Sciatic nerve (tissue), 2 donors: Measurements from ENCODE around the gene FMOD. TPM values are rescaled to one million over a fixed set of nuclear protein-coding genes. Genes with fewer than 3 reads are reported as not detected.
"Not testable (repeated sequence)": the region's sequence is repeated elsewhere in the genome, so short reads cannot be mapped to it uniquely, and the experiment has no call there.

Experiments
- ATAC-seq: fragments of 200-7000 bp; cut with Tn5 transposase; one replicate; pipeline ENCODE4 v1.9.1; 2020; ENCODE audit warnings: mild to moderate bottlenecking, moderate library complexity
- DNase-seq: peaks from one replicate; pipeline ENCODE4 v3.0.0-alpha.2; 2020; ENCODE audit warnings: low spot score
- intact Hi-C: fragments of 100-400 bp; cut with DNase I; formaldehyde crosslinking; loops from one replicate; pipeline ENCODE4 v1.14.2; 2022
- total RNA-seq: library from RNA; stranded (reverse); fragmentation: NEBNext Ultra II Directional; extraction: Animal tissue kit (Norgen Biotek cat#: 25700); gene quantifications from one replicate; pipeline ENCODE4 v1.2.1, GENCODE V29; 2021
- donor health status: DM: no; HTN: no; CAD: no.
- donor health status: DM: no; HTN: no; CAD: no.

FMOD gene
- total RNA-seq, 1 donor from 2014 or later: 126 TPM

GRCh38 chr1:203314025-203314759 is 36.7 kb downstream of the FMOD start:
- ATAC-seq, intact Hi-C loops, DNase-seq: not testable (repeated sequence)

DNA sequence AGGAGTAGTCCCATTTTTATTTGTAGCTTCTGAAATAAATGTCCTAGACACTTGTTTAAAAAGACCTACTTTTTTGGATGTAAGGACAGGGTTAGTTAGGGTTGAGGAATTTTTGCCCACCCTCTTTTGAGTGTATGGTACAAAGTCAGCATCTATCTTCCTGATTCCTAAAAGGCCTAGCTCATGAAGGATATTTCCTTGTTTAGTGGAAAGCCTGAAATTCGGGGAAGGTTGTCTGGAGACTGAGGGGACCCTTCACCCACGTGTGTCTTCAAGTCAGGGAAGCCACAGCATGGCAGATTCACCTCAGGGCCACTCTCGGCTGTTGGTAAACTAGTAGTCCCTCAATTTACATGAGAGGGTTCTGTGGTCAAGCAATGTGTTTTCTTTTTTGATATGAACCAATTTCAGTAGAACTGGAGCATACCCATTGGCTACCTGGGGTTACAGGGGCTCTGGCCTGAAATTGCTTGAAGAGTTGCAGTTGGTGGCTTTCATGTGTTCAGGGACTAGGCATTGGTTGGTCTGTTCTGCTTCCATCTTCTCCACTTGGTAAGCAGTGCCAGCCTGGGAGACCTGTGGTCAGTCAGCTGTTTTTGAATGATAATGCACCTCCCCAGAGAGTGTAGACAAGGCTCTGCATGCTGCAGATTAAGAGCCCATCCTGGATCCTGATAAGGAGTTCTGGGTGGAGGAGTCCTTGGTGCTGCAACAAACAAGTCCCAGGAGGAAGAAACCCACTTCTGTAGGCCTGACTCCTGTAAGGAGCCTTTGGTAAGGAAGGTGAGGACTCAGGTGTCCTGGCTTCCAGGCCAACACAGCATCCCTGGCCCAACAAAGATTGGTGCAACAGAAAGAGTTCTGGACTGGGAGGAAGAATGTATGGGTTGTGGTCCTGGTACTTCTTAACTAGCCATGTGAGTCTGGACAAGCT is 39.3 kb downstream of the FMOD start:
- DNase-seq (no peak), ATAC-seq (no peak)
- intact Hi-C loops: no loop called here

DNA sequence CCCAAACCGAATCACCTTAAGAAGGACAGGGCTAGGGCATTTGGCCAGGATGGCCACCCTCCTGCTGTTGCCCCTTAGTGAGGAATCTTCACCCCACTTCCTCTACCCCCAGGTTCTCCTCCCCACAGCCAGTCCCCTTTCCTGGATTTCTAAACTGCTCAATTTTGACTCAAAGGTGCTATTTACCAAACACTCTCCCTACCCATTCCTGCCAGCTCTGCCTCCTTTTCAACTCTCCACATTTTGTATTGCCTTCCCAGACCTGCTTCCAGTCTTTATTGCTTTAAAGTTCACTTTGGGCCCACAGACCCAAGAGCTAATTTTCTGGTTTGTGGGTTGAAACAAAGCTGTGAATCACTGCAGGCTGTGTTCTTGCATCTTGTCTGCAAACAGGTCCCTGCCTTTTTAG is 42.0 kb downstream of the FMOD start:
- intact Hi-C loops: loop anchor here (5.0 kb wide), 1 partner anchor 37 kb away; no protein-coding TSS in a partner anchor
- DNase-seq (no peak), ATAC-seq (no peak)

DNA sequence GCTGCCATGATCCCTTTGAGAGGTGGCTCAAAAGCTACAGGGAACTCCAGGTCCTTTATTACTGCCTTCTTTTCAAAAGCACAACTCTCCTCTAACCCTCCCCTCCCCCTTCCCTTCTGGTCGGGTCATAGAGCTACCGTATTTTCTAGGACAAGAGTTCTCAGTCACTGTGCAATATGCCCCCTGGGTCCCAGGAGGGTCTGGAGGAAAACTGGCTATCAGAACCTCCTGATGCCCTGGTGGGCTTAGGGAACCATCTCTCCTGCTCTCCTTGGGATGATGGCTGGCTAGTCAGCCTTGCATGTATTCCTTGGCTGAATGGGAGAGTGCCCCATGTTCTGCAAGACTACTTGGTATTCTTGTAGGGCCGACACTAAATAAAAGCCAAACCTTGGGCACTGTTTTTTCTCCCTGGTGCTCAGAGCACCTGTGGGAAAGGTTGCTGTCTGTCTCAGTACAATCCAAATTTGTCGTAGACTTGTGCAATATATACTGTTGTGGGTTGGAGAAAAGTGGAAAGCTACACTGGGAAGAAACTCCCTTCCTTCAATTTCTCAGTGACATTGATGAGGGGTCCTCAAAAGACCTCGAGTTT is 42.5 kb downstream of the FMOD start:
- intact Hi-C loops: loop anchor here (5.0 kb wide), 1 partner anchor 36 kb away; no protein-coding TSS in a partner anchor
- ATAC-seq (no peak), DNase-seq (no peak)

DNA sequence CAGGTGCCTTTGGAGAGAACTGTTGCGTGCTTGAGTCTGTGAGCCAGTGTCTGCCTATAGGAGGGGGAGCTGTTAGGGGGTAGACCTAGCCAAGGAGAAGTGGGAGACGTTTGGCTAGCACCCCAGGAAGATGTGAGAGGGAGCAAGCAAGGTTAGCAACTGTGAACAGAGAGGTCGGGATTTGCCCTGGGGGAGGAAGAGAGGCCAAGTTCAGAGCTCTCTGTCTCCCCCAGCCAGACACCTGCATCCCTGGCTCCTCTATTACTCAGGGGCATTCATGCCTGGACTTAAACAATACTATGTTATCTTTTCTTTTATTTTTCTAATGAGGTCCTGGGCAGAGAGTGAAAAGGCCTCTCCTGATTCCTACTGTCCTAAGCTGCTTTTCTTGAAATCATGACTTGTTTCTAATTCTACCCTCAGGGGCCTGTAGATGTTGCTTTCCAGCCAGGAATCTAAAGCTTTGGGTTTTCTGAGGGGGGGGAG is 43.2 kb downstream of the FMOD start:
- intact Hi-C loops: loop anchor here (5.0 kb wide), 1 partner anchor 35 kb away; no protein-coding TSS in a partner anchor
- no peak for DNase-seq
- ATAC-seq: no peak

DNA sequence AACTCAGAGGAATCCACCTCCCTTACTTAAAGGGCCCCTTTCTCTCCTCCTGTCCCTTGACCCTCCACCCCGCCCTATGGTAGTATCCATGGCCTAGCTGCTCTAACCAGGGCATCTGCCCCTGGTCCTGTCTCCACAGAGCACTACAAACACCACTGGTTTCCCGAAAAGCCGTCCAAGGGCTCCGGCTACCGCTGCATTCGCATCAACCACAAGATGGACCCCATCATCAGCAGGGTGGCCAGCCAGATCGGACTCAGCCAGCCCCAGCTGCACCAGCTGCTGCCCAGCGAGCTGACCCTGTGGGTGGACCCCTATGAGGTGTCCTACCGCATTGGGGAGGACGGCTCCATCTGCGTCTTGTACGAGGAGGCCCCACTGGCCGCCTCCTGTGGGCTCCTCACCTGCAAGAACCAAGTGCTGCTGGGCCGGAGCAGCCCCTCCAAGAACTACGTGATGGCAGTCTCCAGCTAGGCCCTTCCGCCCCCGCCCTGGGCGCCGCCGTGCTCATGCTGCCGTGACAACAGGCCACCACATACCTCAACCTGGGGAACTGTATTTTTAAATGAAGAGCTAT is 43.9 kb downstream of the FMOD start:
- DNase-seq (peak; percentile 73), ATAC-seq (peak; percentile 0)
- intact Hi-C loops: loop anchor here (5.0 kb wide), 1 partner anchor 35 kb away; no protein-coding TSS in a partner anchor

DNA sequence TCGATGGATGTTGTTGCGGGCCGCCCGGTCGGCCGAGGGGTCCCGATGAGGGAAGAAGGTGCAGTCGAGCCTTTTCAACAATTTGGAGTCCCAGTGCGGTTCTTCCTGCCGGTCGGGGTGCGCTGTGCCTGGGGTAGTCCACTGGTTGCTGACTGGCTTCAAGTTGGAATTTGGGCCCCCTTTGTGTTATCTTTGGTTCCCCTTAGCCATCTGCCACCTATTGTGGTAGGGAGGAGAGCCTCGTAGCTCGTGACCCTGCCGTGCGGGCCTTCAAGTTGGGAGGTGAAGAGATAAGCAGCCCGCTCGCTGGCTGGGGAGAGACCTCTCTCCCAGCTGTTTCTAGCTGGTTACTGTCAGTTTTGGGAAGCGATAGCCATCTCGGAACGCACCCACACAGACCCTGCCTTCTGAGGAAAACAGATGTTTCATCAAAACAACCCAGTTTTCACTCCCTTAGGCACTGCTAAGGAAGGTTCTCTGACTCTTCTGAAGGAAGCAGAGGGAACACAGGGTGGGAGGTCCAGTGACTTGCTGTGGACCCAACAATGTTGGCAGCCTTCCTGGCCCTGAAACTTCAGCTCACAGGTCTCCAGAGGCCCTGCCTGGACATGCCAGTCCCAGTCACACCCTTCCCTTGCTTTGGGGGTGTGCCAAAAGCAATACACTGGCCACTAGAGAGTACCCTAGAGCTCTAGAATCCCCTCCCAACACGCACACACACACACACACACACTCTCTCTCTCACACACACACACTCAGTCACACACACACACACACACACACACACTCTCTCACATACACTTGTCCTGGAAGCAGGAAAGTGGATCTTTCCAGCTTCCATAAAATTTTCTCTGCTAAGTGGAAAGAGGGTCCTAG is 44.6 kb downstream of the FMOD start:
- intact Hi-C loops: loop anchor here (5.0 kb wide), 1 partner anchor 34 kb away; no protein-coding TSS in a partner anchor
- DNase-seq (peak; percentile 89), ATAC-seq (peak; percentile 74)

- DNase-seq (no peak), ATAC-seq (peak; percentile 43)
- intact Hi-C loops: loop anchor here (5.0 kb wide), 1 partner anchor 33 kb away; no protein-coding TSS in a partner anchor
These were observed 45.2 kb downstream of the FMOD start for GRCh38 chr1:203305809-203306088.

- ATAC-seq (peak; percentile 92), DNase-seq (peak; percentile 97)
- intact Hi-C loops: loop anchor here (5.0 kb wide), 1 partner anchor 33 kb away; no protein-coding TSS in a partner anchor
These were observed 45.8 kb downstream of the FMOD start, which contains the start of gene BTG2 for GRCh38 chr1:203304919-203305808. Gene BTG2 (plus strand): TSS chr1:203305519. CDS start chr1:203305607, 88 bp downstream.

DNA sequence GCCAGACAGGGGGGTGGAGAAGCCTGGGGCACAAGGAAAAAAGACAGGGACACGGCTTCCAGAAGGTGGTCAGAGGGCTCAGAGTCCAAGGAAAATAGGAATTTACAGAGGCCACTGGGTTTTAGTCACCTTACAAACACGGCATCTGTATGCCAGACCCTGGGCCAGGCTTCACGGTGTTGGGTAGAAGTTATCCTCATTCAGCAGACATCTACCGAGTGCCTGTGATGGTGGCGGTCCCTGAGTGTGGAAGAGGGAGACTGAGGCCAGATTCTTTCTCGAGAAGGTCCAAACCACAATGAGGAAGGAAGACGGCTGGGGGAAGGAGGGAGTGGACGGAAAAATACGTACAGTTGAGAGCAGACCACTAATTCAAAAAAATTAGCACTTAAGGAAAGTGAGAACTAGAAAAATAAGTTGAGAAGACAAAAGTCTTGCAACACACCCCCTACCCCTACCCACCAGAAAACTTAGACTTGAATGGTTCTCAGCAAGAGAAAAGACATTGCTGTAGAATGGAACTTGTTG is 46.5 kb downstream of the FMOD start:
- ATAC-seq: no peak
- no peak for DNase-seq
- intact Hi-C loops: no loop called here

- ATAC-seq: no peak
- intact Hi-C loops: no loop called here
- no peak for DNase-seq
These were observed 48.0 kb downstream of the FMOD start for GRCh38 chr1:203302894-203303293.

DNA sequence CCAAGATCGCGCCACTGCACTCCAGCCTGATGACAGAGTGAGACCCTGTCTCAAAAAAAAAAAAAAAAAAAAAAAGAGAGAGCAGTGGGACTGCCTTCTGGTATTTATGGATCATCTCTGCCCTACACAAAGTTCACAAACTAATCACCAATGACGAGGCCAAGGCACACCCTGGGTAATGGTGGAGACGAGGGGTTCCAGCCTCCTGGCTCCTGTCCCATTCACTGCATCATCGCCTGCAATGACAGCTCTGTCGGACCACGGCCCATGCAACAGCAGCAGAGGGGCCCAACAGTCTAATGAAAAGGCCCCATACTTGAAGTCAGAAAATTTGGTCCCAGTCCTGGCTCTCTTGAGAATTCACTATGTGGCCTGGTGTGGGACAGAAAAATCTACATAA is 48.5 kb downstream of the FMOD start:
- ATAC-seq (no peak), DNase-seq (no peak)
- intact Hi-C loops: no loop called here

GRCh38 chr1:203301331-203301668 is 49.6 kb downstream of the FMOD start:
- no peak for DNase-seq
- no peak for ATAC-seq
- intact Hi-C loops: no loop called here

DNA sequence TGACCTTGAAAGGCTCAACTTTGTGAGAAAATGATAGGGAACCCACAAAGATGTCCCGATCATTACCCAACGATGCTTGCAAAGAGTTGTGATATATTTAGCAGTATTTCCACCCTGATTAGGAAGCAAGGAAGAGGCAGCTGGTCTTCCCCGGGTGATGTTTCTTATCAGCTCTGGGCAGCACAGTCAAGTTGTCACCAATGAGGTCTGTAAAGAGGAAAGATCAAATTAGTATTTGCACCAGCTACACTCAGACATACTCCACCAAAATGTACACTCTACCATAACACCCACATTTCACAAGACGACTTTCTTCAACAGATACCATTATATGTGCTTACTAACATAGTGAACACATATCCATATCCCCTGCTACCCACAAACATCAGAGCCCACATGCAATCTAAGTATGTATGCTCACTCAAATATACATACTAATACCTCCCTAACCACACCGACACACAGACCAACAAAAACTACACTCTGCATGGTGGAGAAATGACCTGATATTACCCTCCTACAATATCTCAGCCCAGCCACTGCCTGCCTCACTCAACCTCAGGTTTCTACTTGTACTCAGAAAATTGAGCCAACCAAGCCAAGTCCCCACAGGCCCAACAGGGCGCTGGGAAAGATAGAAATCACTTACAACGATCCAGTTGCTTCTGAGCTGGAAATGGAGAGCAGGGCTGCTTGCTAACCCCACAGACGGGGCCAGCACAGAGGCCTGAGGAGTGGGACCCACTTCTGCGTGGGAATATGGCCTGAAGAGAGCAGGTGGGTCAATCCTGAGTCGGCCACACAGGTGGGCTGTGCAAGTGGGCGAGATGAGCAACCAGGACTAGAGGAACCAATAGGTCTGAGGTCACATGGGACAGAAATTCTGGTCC is 50.2 kb downstream of the FMOD start:
- ATAC-seq: no peak
- intact Hi-C loops: no loop called here
- no peak for DNase-seq

GRCh38 chr1:203299719-203300429 is 51.0 kb downstream of the FMOD start:
- ATAC-seq, intact Hi-C loops, DNase-seq: not testable (repeated sequence)
